Activated T-cell treated with anti-CD3 and anti-CD28 coated beads for 48 hours (primary cell): ENCODE data around the gene TGIF1.
"Not testable (repeated sequence)": the region's sequence is repeated elsewhere in the genome, so short reads cannot be mapped to it uniquely, and the experiment has no call there.

ENCODE experiments used
- DNase-seq: peaks from one replicate; pipeline ENCODE4 v3.0.0-alpha.2; 2020; ENCODE audit warnings: low read depth

The TGIF1 gene

GRCh38 chr18:3450012-3450798 lies at the start of gene TGIF1:
Gene TGIF1 (plus strand): TSS chr18:3450172. CDS start chr18:3450490, 318 bp downstream.
- peak; percentile 44 for DNase-seq

- DNase-seq = no peak
These were observed 49.2 kb upstream of the TGIF1 start for GRCh38 chr18:3400567-3401296.

- no peak for DNase-seq
These were observed 48.0 kb upstream of the TGIF1 start for GRCh38 chr18:3401669-3402620.

- no peak for DNase-seq
These were observed 47.0 kb upstream of the TGIF1 start for GRCh38 chr18:3402982-3403451.

- DNase-seq = no peak
These were observed 44.3 kb upstream of the TGIF1 start for GRCh38 chr18:3405713-3406112.

GRCh38 chr18:3408107-3408506 lies 41.9 kb upstream of the TGIF1 start:
- DNase-seq = no peak

- no peak for DNase-seq
These were observed 40.2 kb upstream of the TGIF1 start for GRCh38 chr18:3409811-3410210.

GRCh38 chr18:3410273-3410672 lies 39.7 kb upstream of the TGIF1 start:
- no peak for DNase-seq

GRCh38 chr18:3410876-3411275 lies 39.1 kb upstream of the TGIF1 start:
- DNase-seq = not testable (repeated sequence)

- DNase-seq = no peak
These were observed 38.6 kb upstream of the TGIF1 start for GRCh38 chr18:3411327-3411726.

- peak; percentile 15 for DNase-seq
These were observed 38.1 kb upstream of the TGIF1 start for GRCh38 chr18:3411854-3412268.

- peak; percentile 28 for DNase-seq
These were observed 37.4 kb upstream of the TGIF1 start for GRCh38 chr18:3412528-3412927.

- no peak for DNase-seq
These were observed 34.9 kb upstream of the TGIF1 start for GRCh38 chr18:3415110-3415509.

GRCh38 chr18:3418083-3418482 lies 31.9 kb upstream of the TGIF1 start:
- no peak for DNase-seq

- DNase-seq = no peak
These were observed 29.1 kb upstream of the TGIF1 start for GRCh38 chr18:3420919-3421279.

- no peak for DNase-seq
These were observed 27.1 kb upstream of the TGIF1 start for GRCh38 chr18:3422905-3423304.

- no peak for DNase-seq
These were observed 25.6 kb upstream of the TGIF1 start for GRCh38 chr18:3424280-3424890.

GRCh38 chr18:3425030-3425429 lies 24.9 kb upstream of the TGIF1 start:
- DNase-seq = no peak

GRCh38 chr18:3425446-3425845 lies 24.5 kb upstream of the TGIF1 start:
- DNase-seq = no peak

GRCh38 chr18:3426074-3426473 lies 23.9 kb upstream of the TGIF1 start:
- DNase-seq = no peak

GRCh38 chr18:3427944-3428343 lies 22.0 kb upstream of the TGIF1 start:
- no peak for DNase-seq

- DNase-seq = no peak
These were observed 20.9 kb upstream of the TGIF1 start for GRCh38 chr18:3429121-3429520.
